Measurements from ENCODE around the gene PLEKHM1. TPM values are rescaled to one million over a fixed set of nuclear protein-coding genes. Genes with fewer than 3 reads are reported as not detected.

PLEKHM1 gene
- total and polyA plus RNA-seq, 4 donors: 6.2 to 15.8 (median 8.5) TPM

- Histone ChIP-seq H3K9me3 (ENCODE audit: control insufficient read depth in 4 of 4, low read length in 3 of 4) (no peaks in the 10 kb centered on the region), H3K9ac (ENCODE audit: low read depth in 1 of 2, low read length in 2 of 2) (no peak overlapping the region), H3K27me3 (ENCODE audit: control insufficient read depth in 4 of 4, insufficient read depth in 4 of 4, low read length in 3 of 4) (no peaks in the 10 kb centered on the region), H3K4me1 (ENCODE audit: control insufficient read depth in 4 of 4, insufficient read depth in 4 of 4, low read length in 3 of 4) (peaks cover 0 to 8% (median 5%) of the 10 kb centered on the region in 4 donors), H3K4me3 (ENCODE audit: low read depth in 1 of 3, low read length in 3 of 3) (no peak overlapping the region), H3K27ac (ENCODE audit: low read depth in 1 of 2, low read length in 2 of 2) (no peak overlapping the region), H3K36me3 (ENCODE audit: control insufficient read depth in 4 of 4, insufficient read depth in 3 of 4, low read depth in 1 of 4, low read length in 3 of 4) (no peaks in the 10 kb centered on the region)
- DNase-seq (ENCODE audit: low spot score): no peak
- TF ChIP-seq HNF4G (IDR thresholded peaks at IDR 0.05) (no peak), NR2F2 (IDR thresholded peaks at IDR 0.05) (no peak), EGR1 (IDR thresholded peaks at IDR 0.05; ENCODE audit: low read depth in 2 of 2) (no peak), TAF1 (conservative IDR thresholded peaks at IDR 0.05) (no peak), RXRA (IDR thresholded peaks at IDR 0.05) (no peak), RAD21 (IDR thresholded peaks at IDR 0.05) (no peak)
- TF ChIP-seq, protein P1, sequence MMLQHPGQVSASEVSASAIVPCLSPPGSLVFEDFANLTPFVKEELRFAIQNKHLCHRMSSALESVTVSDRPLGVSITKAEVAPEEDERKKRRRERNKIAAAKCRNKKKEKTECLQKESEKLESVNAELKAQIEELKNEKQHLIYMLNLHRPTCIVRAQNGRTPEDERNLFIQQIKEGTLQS (IDR thresholded peaks at IDR 0.05): no peak
- 94% methylated on average over 5 of the region's 5 CpGs for WGBS
Observed at GRCh38 chr17:45393411-45393810, 97.1 kb downstream of the PLEKHM1 start.

- TF ChIP-seq, protein P1 (IDR thresholded peaks at IDR 0.05): no peak
- TF ChIP-seq HNF4G (IDR thresholded peaks at IDR 0.05) (no peak), GABPA (IDR thresholded peaks at IDR 0.05 in 1 of 2, conservative IDR thresholded peaks at IDR 0.05 in 1 of 2) (no peak), JUND (IDR thresholded peaks at IDR 0.05) (no peak), EGR1 (IDR thresholded peaks at IDR 0.05; ENCODE audit: low read depth in 2 of 2) (no peak)
- no peaks in the 10 kb centered on the region for H3K36me3 ChIP-seq (ENCODE audit: control insufficient read depth in 4 of 4, insufficient read depth in 3 of 4, low read depth in 1 of 4, low read length in 3 of 4)
- no peaks in the 10 kb centered on the region for H3K9me3 ChIP-seq (ENCODE audit: control insufficient read depth in 4 of 4, low read length in 3 of 4)
- H3K9ac ChIP-seq (ENCODE audit: low read depth in 1 of 2, low read length in 2 of 2): no peak overlapping the region
- 95% methylated on average over 2 of the region's 2 CpGs for WGBS
- no peak for DNase-seq (ENCODE audit: low spot score)
- no peak overlapping the region for H3K4me3 ChIP-seq (ENCODE audit: low read depth in 1 of 3, low read length in 3 of 3)
- no peak overlapping the region for H3K27ac ChIP-seq (ENCODE audit: low read depth in 1 of 2, low read length in 2 of 2)
- no peaks in the 10 kb centered on the region for H3K27me3 ChIP-seq (ENCODE audit: control insufficient read depth in 4 of 4, insufficient read depth in 4 of 4, low read length in 3 of 4)
- H3K4me1 ChIP-seq (ENCODE audit: control insufficient read depth in 4 of 4, insufficient read depth in 4 of 4, low read length in 3 of 4): peaks cover 0 to 8% (median 5%) of the 10 kb centered on the region in 4 donors
Observed at GRCh38 chr17:45391918-45392317, 98.6 kb downstream of the PLEKHM1 start.

DNA sequence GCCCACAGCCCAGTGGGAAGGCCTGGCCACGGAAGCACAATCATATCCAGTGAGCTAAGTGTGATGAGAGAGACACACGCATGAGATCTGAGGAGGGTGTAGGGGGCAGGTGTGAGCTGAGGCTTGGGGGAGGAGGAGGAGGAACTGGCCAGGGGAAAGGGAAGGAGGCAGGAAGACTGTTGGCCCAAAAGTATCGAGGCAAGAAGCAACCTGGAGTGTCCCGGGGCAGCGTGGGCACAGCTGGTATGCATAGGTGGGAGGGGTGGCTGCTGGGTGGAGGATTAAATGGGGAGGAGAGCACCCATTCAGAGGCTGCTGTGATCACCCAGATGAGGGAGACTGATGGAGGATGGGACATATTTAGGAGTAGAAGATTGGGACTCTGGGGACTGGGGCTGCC is 99.2 kb downstream of the PLEKHM1 start:
- H3K27me3 ChIP-seq (ENCODE audit: control insufficient read depth in 4 of 4, insufficient read depth in 4 of 4, low read length in 3 of 4): no peaks in the 10 kb centered on the region
- 58% methylated on average over 5 of the region's 5 CpGs for WGBS
- no peak overlapping the region for H3K4me3 ChIP-seq (ENCODE audit: low read depth in 1 of 3, low read length in 3 of 3)

More for the DNA sequence above, 99.2 kb downstream of the PLEKHM1 start:
- Histone ChIP-seq H3K4me1 (ENCODE audit: control insufficient read depth in 4 of 4, insufficient read depth in 4 of 4, low read length in 3 of 4) (peaks cover 0 to 8% (median 5%) of the 10 kb centered on the region in 4 donors), H3K9ac (ENCODE audit: low read depth in 1 of 2, low read length in 2 of 2) (no peak overlapping the region), H3K9me3 (ENCODE audit: control insufficient read depth in 4 of 4, low read length in 3 of 4) (no peaks in the 10 kb centered on the region), H3K27ac (ENCODE audit: low read depth in 1 of 2, low read length in 2 of 2) (no peak overlapping the region), H3K36me3 (ENCODE audit: control insufficient read depth in 4 of 4, insufficient read depth in 3 of 4, low read depth in 1 of 4, low read length in 3 of 4) (no peaks in the 10 kb centered on the region)
- no peak for DNase-seq (ENCODE audit: low spot score)
- no peak for TF ChIP-seq EGR1 (IDR thresholded peaks at IDR 0.05; ENCODE audit: low read depth in 2 of 2)
- no peak for TF ChIP-seq GABPA (IDR thresholded peaks at IDR 0.05 in 1 of 2, conservative IDR thresholded peaks at IDR 0.05 in 1 of 2)
- TF ChIP-seq TAF1 (conservative IDR thresholded peaks at IDR 0.05): no peak
- TF ChIP-seq, protein P1 (IDR thresholded peaks at IDR 0.05): no peak
- TF ChIP-seq, protein P2, sequence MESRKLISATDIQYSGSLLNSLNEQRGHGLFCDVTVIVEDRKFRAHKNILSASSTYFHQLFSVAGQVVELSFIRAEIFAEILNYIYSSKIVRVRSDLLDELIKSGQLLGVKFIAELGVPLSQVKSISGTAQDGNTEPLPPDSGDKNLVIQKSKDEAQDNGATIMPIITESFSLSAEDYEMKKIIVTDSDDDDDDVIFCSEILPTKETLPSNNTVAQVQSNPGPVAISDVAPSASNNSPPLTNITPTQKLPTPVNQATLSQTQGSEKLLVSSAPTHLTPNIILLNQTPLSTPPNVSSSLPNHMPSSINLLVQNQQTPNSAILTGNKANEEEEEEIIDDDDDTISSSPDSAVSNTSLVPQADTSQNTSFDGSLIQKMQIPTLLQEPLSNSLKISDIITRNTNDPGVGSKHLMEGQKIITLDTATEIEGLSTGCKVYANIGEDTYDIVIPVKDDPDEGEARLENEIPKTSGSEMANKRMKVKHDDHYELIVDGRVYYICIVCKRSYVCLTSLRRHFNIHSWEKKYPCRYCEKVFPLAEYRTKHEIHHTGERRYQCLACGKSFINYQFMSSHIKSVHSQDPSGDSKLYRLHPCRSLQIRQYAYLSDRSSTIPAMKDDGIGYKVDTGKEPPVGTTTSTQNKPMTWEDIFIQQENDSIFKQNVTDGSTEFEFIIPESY (IDR thresholded peaks at IDR 0.05): no peak
- TF ChIP-seq SP1 (IDR thresholded peaks at IDR 0.05): no peak
- TF ChIP-seq, protein P3, sequence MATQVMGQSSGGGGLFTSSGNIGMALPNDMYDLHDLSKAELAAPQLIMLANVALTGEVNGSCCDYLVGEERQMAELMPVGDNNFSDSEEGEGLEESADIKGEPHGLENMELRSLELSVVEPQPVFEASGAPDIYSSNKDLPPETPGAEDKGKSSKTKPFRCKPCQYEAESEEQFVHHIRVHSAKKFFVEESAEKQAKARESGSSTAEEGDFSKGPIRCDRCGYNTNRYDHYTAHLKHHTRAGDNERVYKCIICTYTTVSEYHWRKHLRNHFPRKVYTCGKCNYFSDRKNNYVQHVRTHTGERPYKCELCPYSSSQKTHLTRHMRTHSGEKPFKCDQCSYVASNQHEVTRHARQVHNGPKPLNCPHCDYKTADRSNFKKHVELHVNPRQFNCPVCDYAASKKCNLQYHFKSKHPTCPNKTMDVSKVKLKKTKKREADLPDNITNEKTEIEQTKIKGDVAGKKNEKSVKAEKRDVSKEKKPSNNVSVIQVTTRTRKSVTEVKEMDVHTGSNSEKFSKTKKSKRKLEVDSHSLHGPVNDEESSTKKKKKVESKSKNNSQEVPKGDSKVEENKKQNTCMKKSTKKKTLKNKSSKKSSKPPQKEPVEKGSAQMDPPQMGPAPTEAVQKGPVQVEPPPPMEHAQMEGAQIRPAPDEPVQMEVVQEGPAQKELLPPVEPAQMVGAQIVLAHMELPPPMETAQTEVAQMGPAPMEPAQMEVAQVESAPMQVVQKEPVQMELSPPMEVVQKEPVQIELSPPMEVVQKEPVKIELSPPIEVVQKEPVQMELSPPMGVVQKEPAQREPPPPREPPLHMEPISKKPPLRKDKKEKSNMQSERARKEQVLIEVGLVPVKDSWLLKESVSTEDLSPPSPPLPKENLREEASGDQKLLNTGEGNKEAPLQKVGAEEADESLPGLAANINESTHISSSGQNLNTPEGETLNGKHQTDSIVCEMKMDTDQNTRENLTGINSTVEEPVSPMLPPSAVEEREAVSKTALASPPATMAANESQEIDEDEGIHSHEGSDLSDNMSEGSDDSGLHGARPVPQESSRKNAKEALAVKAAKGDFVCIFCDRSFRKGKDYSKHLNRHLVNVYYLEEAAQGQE (IDR thresholded peaks at IDR 0.05): no peak
- TF ChIP-seq YY1 (IDR thresholded peaks at IDR 0.05): no peak
- no peak for TF ChIP-seq RXRA (IDR thresholded peaks at IDR 0.05)
- TF ChIP-seq HNF4A (conservative IDR thresholded peaks at IDR 0.05): no peak
- TF ChIP-seq NR2F2 (IDR thresholded peaks at IDR 0.05): no peak
- TF ChIP-seq FOXA2 (IDR thresholded peaks at IDR 0.05): no peak
- no peak for TF ChIP-seq RAD21 (IDR thresholded peaks at IDR 0.05)
- TF ChIP-seq JUND (IDR thresholded peaks at IDR 0.05): no peak
- TF ChIP-seq HNF4G (IDR thresholded peaks at IDR 0.05): no peak
- TF ChIP-seq, protein P4, sequence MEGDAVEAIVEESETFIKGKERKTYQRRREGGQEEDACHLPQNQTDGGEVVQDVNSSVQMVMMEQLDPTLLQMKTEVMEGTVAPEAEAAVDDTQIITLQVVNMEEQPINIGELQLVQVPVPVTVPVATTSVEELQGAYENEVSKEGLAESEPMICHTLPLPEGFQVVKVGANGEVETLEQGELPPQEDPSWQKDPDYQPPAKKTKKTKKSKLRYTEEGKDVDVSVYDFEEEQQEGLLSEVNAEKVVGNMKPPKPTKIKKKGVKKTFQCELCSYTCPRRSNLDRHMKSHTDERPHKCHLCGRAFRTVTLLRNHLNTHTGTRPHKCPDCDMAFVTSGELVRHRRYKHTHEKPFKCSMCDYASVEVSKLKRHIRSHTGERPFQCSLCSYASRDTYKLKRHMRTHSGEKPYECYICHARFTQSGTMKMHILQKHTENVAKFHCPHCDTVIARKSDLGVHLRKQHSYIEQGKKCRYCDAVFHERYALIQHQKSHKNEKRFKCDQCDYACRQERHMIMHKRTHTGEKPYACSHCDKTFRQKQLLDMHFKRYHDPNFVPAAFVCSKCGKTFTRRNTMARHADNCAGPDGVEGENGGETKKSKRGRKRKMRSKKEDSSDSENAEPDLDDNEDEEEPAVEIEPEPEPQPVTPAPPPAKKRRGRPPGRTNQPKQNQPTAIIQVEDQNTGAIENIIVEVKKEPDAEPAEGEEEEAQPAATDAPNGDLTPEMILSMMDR (IDR thresholded peaks at IDR 0.05; ENCODE audit: low read depth, low read length, missing input control): no peak
- TF ChIP-seq, protein P5, sequence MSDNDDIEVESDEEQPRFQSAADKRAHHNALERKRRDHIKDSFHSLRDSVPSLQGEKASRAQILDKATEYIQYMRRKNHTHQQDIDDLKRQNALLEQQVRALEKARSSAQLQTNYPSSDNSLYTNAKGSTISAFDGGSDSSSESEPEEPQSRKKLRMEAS (IDR thresholded peaks at IDR 0.05): no peak
- TF ChIP-seq FOXA1 (IDR thresholded peaks at IDR 0.05): no peak
